Natural killer cell (primary cell): ENCODE measurements around the gene ETNK1. TPM values are rescaled to one million over a fixed set of nuclear protein-coding genes. Genes with fewer than 3 reads are reported as not detected.

Experiments used
- ATAC-seq, 3 donors: fragments of 150-1000 bp in 2 of 3; fragments of 200-7000 bp in 1 of 3; cut with Tn5 transposase; 1 replicate in 1 of 3; 2 replicates in 2 of 3; pipeline ENCODE4 v1.10.0; 2021; ENCODE audit warnings: mild to moderate bottlenecking in 2 of 3, moderate library complexity in 2 of 3
- DNase-seq, 2 donors: peaks; one replicate each; pipeline versions ENCODE4 v3.0.0 to v3.0.0-alpha.2; 2013 to 2021; ENCODE audit warnings: mixed read lengths in 1 of 2
- H3K27ac ChIP-seq: one replicate; pipeline ENCODE4 v1.5.1; 2013; ENCODE audit warnings: mild to moderate bottlenecking, low read length
- H3K27me3 ChIP-seq: one replicate; pipeline ENCODE4 v1.6.1; 2013; ENCODE audit warnings: low read length; ENCODE audit not compliant: control insufficient read depth, insufficient read depth
- H3K36me3 ChIP-seq: one replicate; pipeline ENCODE4 v1.6.1; 2013; ENCODE audit warnings: low read length; ENCODE audit not compliant: control insufficient read depth, insufficient read depth
- H3K4me1 ChIP-seq: one replicate; pipeline ENCODE4 v1.6.1; 2013; ENCODE audit warnings: low read length; ENCODE audit not compliant: control insufficient read depth, insufficient read depth
- H3K4me3 ChIP-seq: one replicate; pipeline ENCODE4 v1.5.1; 2013; ENCODE audit warnings: low read length
- H3K9me3 ChIP-seq: one replicate; pipeline ENCODE4 v1.6.1; 2013; ENCODE audit warnings: low read length; ENCODE audit not compliant: control insufficient read depth, insufficient read depth
- H3K27ac Mint-ChIP-seq, 2 donors: one replicate each; pipeline ENCODE4 v1.8.0; 2022; ENCODE audit warnings: mild to moderate bottlenecking in 2 of 2, mixed read lengths in 2 of 2, moderate library complexity in 1 of 2
- H3K27me3 Mint-ChIP-seq, 2 donors: one replicate each; pipeline ENCODE4 v1.8.0; 2022; ENCODE audit warnings: low read depth in 2 of 2, mixed read lengths in 2 of 2
- H3K36me3 Mint-ChIP-seq: one replicate; pipeline ENCODE4 v1.8.0; 2022; ENCODE audit warnings: mixed read lengths
- H3K4me1 Mint-ChIP-seq, 2 donors: one replicate each; pipeline ENCODE4 v1.8.0; 2022; ENCODE audit warnings: mixed read lengths in 2 of 2
- H3K4me3 Mint-ChIP-seq: one replicate; pipeline ENCODE4 v1.8.0; 2022; ENCODE audit warnings: mild to moderate bottlenecking, moderate library complexity, mixed read lengths
- H3K9me3 Mint-ChIP-seq, 2 donors: one replicate each; pipeline ENCODE4 v1.8.0; 2022; ENCODE audit warnings: mixed read lengths in 2 of 2
- WGBS: methylation state at CpG from one replicate; pipeline ENCODE4 v1.1.7; 2013; ENCODE audit warnings: missing lambda C conversion rate; ENCODE audit not compliant: insufficient coverage; 5-methylcytosine and 5-hydroxymethylcytosine counted together
- intact Hi-C: fragments of 100-400 bp; cut with micrococcal nuclease; formaldehyde crosslinking; loops from one replicate; pipeline ENCODE4 v1.14.2; 2022
- total RNA-seq, 4 donors: library from RNA; stranded (reverse); fragments of 120-200 nt in 1 of 4; gene quantifications; one replicate each; pipeline versions ENCODE4 v1.2.3 to v1.2.4, GENCODE V29; 2013 to 2022
- TF ChIP-seq, protein P1 (sequence below): fragments of 200-600 bp; IDR thresholded peaks from one replicate; pipeline ENCODE4 v1.8.0; 2022; ENCODE audit warnings: antibody characterized with exemption

The ETNK1 gene
- total RNA-seq, 3 donors from 2014 or later (not counting 1 experiment from before 2014, with no cell fraction given), result 77.6 to 101 (median 85.2) TPM

DNA sequence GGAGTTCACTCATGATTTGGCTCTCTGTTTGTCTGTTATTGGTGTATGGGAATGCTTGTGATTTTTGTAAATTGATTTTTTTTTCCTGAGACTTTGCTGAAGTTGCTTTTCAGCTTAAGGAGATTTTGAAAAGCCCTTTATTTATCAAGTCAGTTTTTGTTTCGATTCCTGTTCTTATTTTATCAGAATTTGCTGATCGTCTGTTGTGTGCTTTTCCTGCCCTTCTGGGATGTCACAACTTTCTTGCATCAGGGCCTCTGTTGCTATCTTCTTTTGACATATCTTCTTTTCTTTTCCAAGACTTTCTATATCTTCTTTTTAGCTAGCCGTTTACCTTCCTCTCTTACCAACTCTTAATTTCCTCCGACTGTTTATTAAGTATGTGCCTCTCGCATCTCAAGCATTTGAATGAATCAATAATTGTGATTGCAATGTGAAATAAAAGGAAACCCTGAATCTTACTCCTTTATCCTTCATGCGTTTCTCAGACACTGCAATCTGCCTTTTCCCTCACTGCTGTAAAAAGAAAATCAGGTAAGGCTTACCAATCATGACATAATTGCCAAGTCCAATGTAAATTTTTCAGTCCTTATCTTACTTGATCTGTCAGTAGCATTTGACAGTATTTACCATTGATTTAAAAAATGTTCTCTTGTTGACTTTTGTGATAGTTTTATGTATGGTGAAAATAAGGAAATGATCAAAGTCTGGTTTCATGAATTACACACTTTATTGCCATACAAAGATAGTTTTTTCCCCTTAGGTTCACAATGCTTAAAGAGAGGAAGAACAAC, 53.0 kb downstream of the ETNK1 start:
- Mint-ChIP-seq H3K36me3 (peaks cover 26% of the 10 kb centered on the region), H3K27ac (peak overlapping the region in 1 of 2 donors; percentile 1)

DNA sequence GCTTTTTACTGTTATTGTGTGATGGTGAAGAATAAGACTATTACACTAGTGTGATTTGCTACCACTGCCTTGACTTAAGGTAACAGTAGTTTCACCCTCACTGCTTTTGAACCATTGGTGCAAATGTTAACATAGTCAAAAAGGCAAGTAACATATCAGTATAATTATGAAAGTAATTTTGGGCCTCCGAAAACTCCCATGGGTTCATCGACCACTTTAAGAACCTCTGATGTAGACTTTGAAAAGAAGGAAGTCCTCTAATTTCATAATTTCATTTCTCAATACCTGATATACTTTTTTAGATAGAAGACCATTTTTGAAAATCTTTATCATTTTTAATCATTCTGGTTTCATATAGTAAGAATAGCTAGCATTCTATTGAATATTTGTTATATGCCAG, 57.7 kb downstream of the ETNK1 start:
- Histone ChIP-seq H3K4me1 (no peaks in the 10 kb centered on the region), H3K27ac (no peak overlapping the region), H3K9me3 (no peaks in the 10 kb centered on the region), H3K27me3 (no peaks in the 10 kb centered on the region), H3K36me3 (peaks cover 35% of the 10 kb centered on the region), H3K4me3 (no peak overlapping the region)
- intact Hi-C loops, result loop anchor here (10.0 kb wide), 1 partner anchor 372 kb away; no protein-coding TSS in a partner anchor
- WGBS, result 100% methylated on average over 1 of the region's 2 CpGs
- no peak for DNase-seq
- TF ChIP-seq, protein P1, sequence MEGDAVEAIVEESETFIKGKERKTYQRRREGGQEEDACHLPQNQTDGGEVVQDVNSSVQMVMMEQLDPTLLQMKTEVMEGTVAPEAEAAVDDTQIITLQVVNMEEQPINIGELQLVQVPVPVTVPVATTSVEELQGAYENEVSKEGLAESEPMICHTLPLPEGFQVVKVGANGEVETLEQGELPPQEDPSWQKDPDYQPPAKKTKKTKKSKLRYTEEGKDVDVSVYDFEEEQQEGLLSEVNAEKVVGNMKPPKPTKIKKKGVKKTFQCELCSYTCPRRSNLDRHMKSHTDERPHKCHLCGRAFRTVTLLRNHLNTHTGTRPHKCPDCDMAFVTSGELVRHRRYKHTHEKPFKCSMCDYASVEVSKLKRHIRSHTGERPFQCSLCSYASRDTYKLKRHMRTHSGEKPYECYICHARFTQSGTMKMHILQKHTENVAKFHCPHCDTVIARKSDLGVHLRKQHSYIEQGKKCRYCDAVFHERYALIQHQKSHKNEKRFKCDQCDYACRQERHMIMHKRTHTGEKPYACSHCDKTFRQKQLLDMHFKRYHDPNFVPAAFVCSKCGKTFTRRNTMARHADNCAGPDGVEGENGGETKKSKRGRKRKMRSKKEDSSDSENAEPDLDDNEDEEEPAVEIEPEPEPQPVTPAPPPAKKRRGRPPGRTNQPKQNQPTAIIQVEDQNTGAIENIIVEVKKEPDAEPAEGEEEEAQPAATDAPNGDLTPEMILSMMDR, result no peak
- ATAC-seq, result no peak
- H3K9me3 Mint-ChIP-seq, result no peaks in the 10 kb centered on the region
- H3K27ac Mint-ChIP-seq, result no peak overlapping the region
- H3K27me3 Mint-ChIP-seq, result no peaks in the 10 kb centered on the region
- no peak overlapping the region for H3K4me3 Mint-ChIP-seq
- peaks cover 19 to 27% of the 10 kb centered on the region in 2 donors for H3K4me1 Mint-ChIP-seq
- H3K36me3 Mint-ChIP-seq, result peaks cover 23% of the 10 kb centered on the region

More for the DNA sequence above, 53.0 kb downstream of the ETNK1 start:
- no peaks in the 10 kb centered on the region for H3K4me1 ChIP-seq
- no peaks in the 10 kb centered on the region for H3K9me3 ChIP-seq
- WGBS, result 99% methylated on average over 4 of the region's 6 CpGs
- H3K9me3 Mint-ChIP-seq, result no peaks in the 10 kb centered on the region
- no peak overlapping the region for H3K4me3 ChIP-seq
- peaks cover 16 to 20% of the 10 kb centered on the region in 2 donors for H3K4me1 Mint-ChIP-seq
- no peak for ATAC-seq
- DNase-seq, result no peak
- H3K27me3 Mint-ChIP-seq, result no peaks in the 10 kb centered on the region
- H3K27me3 ChIP-seq, result no peaks in the 10 kb centered on the region
- H3K36me3 ChIP-seq, result peaks cover 53% of the 10 kb centered on the region
- intact Hi-C loops, result no loop called here
- no peak overlapping the region for H3K4me3 Mint-ChIP-seq
- no peak overlapping the region for H3K27ac ChIP-seq
- TF ChIP-seq, protein P1, result no peak

DNA sequence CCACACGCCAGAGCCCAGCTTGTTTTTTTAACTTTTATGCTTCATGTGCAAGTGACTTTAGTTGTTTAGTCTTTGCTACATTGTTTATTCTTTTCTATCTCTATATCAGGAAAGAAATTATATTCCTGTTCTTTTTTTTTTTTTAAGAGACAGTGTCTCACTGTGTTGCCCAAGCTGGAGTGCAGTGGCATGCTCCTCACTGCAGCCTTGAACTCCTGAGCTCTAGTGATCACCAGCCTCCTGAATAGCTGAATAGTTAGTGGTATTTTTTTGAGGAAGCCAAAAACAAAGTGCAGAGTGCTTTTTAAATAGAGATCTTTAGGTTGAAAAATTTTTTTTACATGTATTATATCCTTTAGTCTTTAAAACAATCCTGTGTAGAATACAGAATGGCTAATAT, 58.2 kb downstream of the ETNK1 start:
- WGBS, result 33% methylated on average over 1 of the region's 1 CpG
- Mint-ChIP-seq H3K27ac (no peak overlapping the region), H3K9me3 (no peaks in the 10 kb centered on the region), H3K27me3 (no peaks in the 10 kb centered on the region), H3K36me3 (peaks cover 18% of the 10 kb centered on the region), H3K4me3 (no peak overlapping the region), H3K4me1 (peaks cover 17 to 28% of the 10 kb centered on the region in 2 donors)
- H3K9me3 ChIP-seq, result no peaks in the 10 kb centered on the region
- TF ChIP-seq, protein P1, result no peak
- H3K36me3 ChIP-seq, result peaks cover 30% of the 10 kb centered on the region
- no peaks in the 10 kb centered on the region for H3K4me1 ChIP-seq
- intact Hi-C loops, result loop anchor here (10.0 kb wide), 1 partner anchor 372 kb away; no protein-coding TSS in a partner anchor
- DNase-seq (no peak), ATAC-seq (no peak)
- H3K27ac ChIP-seq, result no peak overlapping the region
- no peak overlapping the region for H3K4me3 ChIP-seq
- H3K27me3 ChIP-seq, result no peaks in the 10 kb centered on the region
